NOMO-1 treated with DMSO at 0.1 percent for 48 hours (cell line): Measurements from ENCODE around the gene SYT12.
"Not testable (repeated sequence)": the region's sequence is repeated elsewhere in the genome, so short reads cannot be mapped to it uniquely, and the experiment has no call there.

ENCODE experiments used
- DNase-seq: peaks from one replicate; lab custom pipeline; 2025; ENCODE audit not compliant: unreplicated experiment; lab: John Stamatoyannopoulos, UW

The SYT12 gene

GRCh38 chr11:66996609-66997273, 26.2 kb upstream of the SYT12 start:
- DNase-seq, result no peak

GRCh38 chr11:66999555-66999954, 23.4 kb upstream of the SYT12 start:
- no peak for DNase-seq

- DNase-seq, result no peak
These were observed 21.6 kb upstream of the SYT12 start for GRCh38 chr11:67001332-67001731.

- no peak for DNase-seq
These were observed 20.5 kb upstream of the SYT12 start for GRCh38 chr11:67002297-67002913.

GRCh38 chr11:67002921-67003411, 20.0 kb upstream of the SYT12 start:
- DNase-seq, result no peak

GRCh38 chr11:67005200-67005599, 17.7 kb upstream of the SYT12 start:
- not testable (repeated sequence) for DNase-seq

- DNase-seq, result peak; percentile 71
These were observed 16.7 kb upstream of the SYT12 start for GRCh38 chr11:67006029-67006884.

GRCh38 chr11:67007126-67007525, 15.8 kb upstream of the SYT12 start:
- no peak for DNase-seq

- no peak for DNase-seq
These were observed 12.5 kb upstream of the SYT12 start for GRCh38 chr11:67010296-67010905.

GRCh38 chr11:67013511-67014045, 9.4 kb upstream of the SYT12 start:
- DNase-seq, result no peak

GRCh38 chr11:67014343-67014742, 8.6 kb upstream of the SYT12 start:
- no peak for DNase-seq

GRCh38 chr11:67015048-67015447, 7.9 kb upstream of the SYT12 start:
- no peak for DNase-seq

- no peak for DNase-seq
These were observed 6.4 kb upstream of the SYT12 start for GRCh38 chr11:67016550-67016949.

GRCh38 chr11:67020949-67021348, 2.0 kb upstream of the SYT12 start:
- DNase-seq, result no peak

GRCh38 chr11:67022341-67022933, 497 bp upstream of the SYT12 start:
- no peak for DNase-seq

GRCh38 chr11:67023957-67024353, 1.0 kb downstream of the SYT12 start:
- no peak for DNase-seq

GRCh38 chr11:67024410-67024809, 1.5 kb downstream of the SYT12 start:
- DNase-seq, result no peak

GRCh38 chr11:67024966-67025365, 2.0 kb downstream of the SYT12 start:
- no peak for DNase-seq

- no peak for DNase-seq
These were observed 2.8 kb downstream of the SYT12 start for GRCh38 chr11:67025750-67026149.

- no peak for DNase-seq
These were observed 4.0 kb downstream of the SYT12 start for GRCh38 chr11:67026941-67027340.

GRCh38 chr11:67027483-67027930, 4.6 kb downstream of the SYT12 start:
- DNase-seq, result no peak
